Panc1 (cell line): Measurements from ENCODE around the gene GPHN.

Experiments used
- POLR2AphosphoS5 ChIP-seq: IDR thresholded peaks from 2 replicates; pipeline ENCODE4 v1.6.1; 2012; ENCODE audit warnings: mild to moderate bottlenecking, low read depth, low read length, moderate library complexity
- SIN3A ChIP-seq: IDR thresholded peaks from 2 replicates; pipeline ENCODE4 v1.6.1; 2012; ENCODE audit warnings: low read depth, mild to moderate bottlenecking, low read length, moderate library complexity, borderline replicate concordance; ENCODE audit not compliant: insufficient read depth
- TCF7L2 ChIP-seq: IDR thresholded peaks from 2 replicates; pipeline ENCODE4 v1.6.1; 2011; ENCODE audit warnings: mild to moderate bottlenecking, low read depth, low read length, inconsistent platforms
- TF ChIP-seq, protein P1 (sequence below): fragments of 450-650 bp; IDR thresholded peaks from 2 replicates; pipeline ENCODE4 v1.5.1; 2017; ENCODE audit warnings: mild to moderate bottlenecking

DNA sequence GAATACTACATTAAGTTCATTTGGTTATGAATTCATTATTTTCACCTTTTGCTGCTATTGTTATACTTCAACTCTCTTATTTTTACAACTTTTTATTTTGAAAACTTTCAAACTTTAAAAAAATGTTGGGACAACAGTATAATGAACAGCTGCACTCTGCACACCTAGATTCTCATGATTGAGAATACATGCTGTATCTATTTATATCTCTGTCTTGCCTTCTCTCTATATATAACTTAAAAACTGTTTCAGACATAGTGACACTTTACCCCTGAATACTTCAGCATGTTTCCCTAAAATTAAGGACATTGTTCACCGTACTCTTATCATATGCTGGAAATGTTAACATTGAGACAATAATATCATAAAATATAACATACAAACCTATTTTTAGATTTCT lies 237.1 kb downstream of the GPHN start:
- TF ChIP-seq, protein P1, sequence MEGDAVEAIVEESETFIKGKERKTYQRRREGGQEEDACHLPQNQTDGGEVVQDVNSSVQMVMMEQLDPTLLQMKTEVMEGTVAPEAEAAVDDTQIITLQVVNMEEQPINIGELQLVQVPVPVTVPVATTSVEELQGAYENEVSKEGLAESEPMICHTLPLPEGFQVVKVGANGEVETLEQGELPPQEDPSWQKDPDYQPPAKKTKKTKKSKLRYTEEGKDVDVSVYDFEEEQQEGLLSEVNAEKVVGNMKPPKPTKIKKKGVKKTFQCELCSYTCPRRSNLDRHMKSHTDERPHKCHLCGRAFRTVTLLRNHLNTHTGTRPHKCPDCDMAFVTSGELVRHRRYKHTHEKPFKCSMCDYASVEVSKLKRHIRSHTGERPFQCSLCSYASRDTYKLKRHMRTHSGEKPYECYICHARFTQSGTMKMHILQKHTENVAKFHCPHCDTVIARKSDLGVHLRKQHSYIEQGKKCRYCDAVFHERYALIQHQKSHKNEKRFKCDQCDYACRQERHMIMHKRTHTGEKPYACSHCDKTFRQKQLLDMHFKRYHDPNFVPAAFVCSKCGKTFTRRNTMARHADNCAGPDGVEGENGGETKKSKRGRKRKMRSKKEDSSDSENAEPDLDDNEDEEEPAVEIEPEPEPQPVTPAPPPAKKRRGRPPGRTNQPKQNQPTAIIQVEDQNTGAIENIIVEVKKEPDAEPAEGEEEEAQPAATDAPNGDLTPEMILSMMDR: no peak
- TF ChIP-seq POLR2AphosphoS5: no peak
- no peak for TF ChIP-seq SIN3A
- no peak for TF ChIP-seq TCF7L2
